ENCODE data around the gene PPP1R9A.

The PPP1R9A gene

DNA sequence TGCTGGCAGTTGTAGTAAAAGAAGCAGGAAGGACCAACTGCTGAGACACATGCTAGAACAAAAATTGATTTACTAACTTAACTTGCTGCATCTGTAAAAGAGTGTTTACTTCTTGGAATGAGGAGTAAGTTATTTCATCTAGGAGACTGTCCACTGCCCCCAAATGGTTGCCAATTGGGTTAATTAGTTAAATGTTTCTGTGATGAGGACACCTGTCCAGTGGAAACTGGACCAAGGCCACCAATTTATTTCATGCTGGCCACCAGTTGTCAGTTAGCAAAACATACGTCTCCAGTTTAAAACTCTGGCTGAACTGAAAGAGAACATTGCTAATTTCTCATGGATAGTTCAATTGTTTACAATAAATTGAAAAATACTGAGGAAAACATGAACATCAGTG, 191.7 kb downstream of the PPP1R9A start:
- no peaks in the 10 kb centered on the region for H3K79me2 ChIP-seq (ENCODE audit: insufficient read depth, low read length)

DNA sequence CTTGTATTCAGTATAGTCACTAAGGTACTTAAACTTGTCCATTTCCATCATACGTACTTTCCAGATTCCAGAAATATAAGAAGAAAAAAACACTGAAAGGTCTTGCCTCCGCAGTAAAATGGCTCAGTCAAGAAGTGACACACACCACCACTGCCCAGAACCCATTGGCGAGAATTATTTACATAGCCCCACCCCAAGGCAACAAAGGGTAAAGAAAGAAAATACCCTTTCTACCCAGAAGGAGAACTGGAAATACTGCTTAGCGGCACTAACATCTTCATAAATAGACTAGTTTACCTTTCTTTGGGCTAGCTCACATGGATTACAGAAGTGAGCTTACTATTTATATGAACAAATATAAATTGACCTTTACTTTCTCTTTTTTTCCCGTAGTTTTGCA, 194.0 kb downstream of the PPP1R9A start:
- no peak overlapping the region for H3K4me2 ChIP-seq (ENCODE audit: low read depth, low read length, poor library complexity, severe bottlenecking)
- no peak overlapping the region for H3K4me3 ChIP-seq (ENCODE audit: low read length, poor library complexity, severe bottlenecking)
- H3K9me3 ChIP-seq (ENCODE audit: insufficient read depth, low read depth, low read length) = no peaks in the 10 kb centered on the region
- TF ChIP-seq, protein P1, sequence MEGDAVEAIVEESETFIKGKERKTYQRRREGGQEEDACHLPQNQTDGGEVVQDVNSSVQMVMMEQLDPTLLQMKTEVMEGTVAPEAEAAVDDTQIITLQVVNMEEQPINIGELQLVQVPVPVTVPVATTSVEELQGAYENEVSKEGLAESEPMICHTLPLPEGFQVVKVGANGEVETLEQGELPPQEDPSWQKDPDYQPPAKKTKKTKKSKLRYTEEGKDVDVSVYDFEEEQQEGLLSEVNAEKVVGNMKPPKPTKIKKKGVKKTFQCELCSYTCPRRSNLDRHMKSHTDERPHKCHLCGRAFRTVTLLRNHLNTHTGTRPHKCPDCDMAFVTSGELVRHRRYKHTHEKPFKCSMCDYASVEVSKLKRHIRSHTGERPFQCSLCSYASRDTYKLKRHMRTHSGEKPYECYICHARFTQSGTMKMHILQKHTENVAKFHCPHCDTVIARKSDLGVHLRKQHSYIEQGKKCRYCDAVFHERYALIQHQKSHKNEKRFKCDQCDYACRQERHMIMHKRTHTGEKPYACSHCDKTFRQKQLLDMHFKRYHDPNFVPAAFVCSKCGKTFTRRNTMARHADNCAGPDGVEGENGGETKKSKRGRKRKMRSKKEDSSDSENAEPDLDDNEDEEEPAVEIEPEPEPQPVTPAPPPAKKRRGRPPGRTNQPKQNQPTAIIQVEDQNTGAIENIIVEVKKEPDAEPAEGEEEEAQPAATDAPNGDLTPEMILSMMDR (conservative IDR thresholded peaks at IDR 0.05; ENCODE audit: low read length) = no peak
- no peak for TF ChIP-seq EZH2phosphoT487 (IDR thresholded peaks at IDR 0.05; ENCODE audit: borderline replicate concordance)
- H4K20me1 ChIP-seq (ENCODE audit: insufficient read depth, low read length, poor library complexity, severe bottlenecking) = no peaks in the 10 kb centered on the region
- H2AFZ ChIP-seq (ENCODE audit: low read length) = no peak overlapping the region
- H3K36me3 ChIP-seq (ENCODE audit: insufficient read depth, low read length) = no peaks in the 10 kb centered on the region
- H3K9me2 ChIP-seq (replicated peaks; ENCODE audit: low read depth, low read length) = no peaks in the 10 kb centered on the region
- no peaks in the 10 kb centered on the region for H3K27me3 ChIP-seq (ENCODE audit: insufficient read depth, low read length, poor library complexity, severe bottlenecking)
- H3F3A ChIP-seq (ENCODE audit: low read depth) = no peaks in the 10 kb centered on the region
- peaks cover 12% of the 10 kb centered on the region for H3K4me1 ChIP-seq (ENCODE audit: insufficient read depth, low read length, poor library complexity, severe bottlenecking)
- no peak overlapping the region for H3K9ac ChIP-seq (ENCODE audit: low read depth, low read length, poor library complexity, severe bottlenecking)
- H3K79me2 ChIP-seq (ENCODE audit: insufficient read depth, low read length) = no peaks in the 10 kb centered on the region

More for the DNA sequence above, 191.7 kb downstream of the PPP1R9A start:
- H3K4me3 ChIP-seq (ENCODE audit: low read length, poor library complexity, severe bottlenecking) = no peak overlapping the region
- no peaks in the 10 kb centered on the region for H3K27me3 ChIP-seq (ENCODE audit: insufficient read depth, low read length, poor library complexity, severe bottlenecking)
- no peaks in the 10 kb centered on the region for H3F3A ChIP-seq (ENCODE audit: low read depth)
- H3K9me2 ChIP-seq (replicated peaks; ENCODE audit: low read depth, low read length) = no peaks in the 10 kb centered on the region
- H3K9me3 ChIP-seq (ENCODE audit: insufficient read depth, low read depth, low read length) = no peaks in the 10 kb centered on the region
- no peaks in the 10 kb centered on the region for H4K20me1 ChIP-seq (ENCODE audit: insufficient read depth, low read length, poor library complexity, severe bottlenecking)
- no peaks in the 10 kb centered on the region for H3K36me3 ChIP-seq (ENCODE audit: insufficient read depth, low read length)
- H2AFZ ChIP-seq (ENCODE audit: low read length) = peak overlapping the region; percentile 28; the same call in 1 of the 2 replicates
- peaks cover 15% of the 10 kb centered on the region for H3K4me1 ChIP-seq (ENCODE audit: insufficient read depth, low read length, poor library complexity, severe bottlenecking)
- TF ChIP-seq EZH2phosphoT487 (IDR thresholded peaks at IDR 0.05; ENCODE audit: borderline replicate concordance) = no peak
- TF ChIP-seq, protein P1 (conservative IDR thresholded peaks at IDR 0.05; ENCODE audit: low read length) = no peak
- H3K9ac ChIP-seq (ENCODE audit: low read depth, low read length, poor library complexity, severe bottlenecking) = no peak overlapping the region
- no peak overlapping the region for H3K4me2 ChIP-seq (ENCODE audit: low read depth, low read length, poor library complexity, severe bottlenecking)

DNA sequence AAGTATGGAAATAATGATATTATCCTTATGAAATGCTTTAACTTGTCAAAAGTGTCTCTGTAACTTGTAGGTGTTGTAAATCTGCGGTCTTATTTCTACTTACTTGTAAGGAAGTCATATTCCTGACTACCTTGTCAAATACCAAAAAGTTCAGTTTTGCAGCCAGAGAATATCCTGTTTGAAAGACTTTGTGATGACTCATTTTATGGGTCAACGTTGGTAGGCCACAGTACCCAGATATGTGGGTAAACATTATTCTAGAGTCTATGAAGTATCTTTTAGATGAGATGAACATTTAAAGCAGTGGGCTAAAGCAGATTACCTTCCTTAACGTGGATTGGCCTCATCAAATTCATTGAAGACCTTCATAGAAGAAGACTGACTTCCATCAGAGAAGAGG, 195.3 kb downstream of the PPP1R9A start:
- TF ChIP-seq, protein P1 (conservative IDR thresholded peaks at IDR 0.05; ENCODE audit: low read length) = no peak
- no peak for TF ChIP-seq EZH2phosphoT487 (IDR thresholded peaks at IDR 0.05; ENCODE audit: borderline replicate concordance)
- peak overlapping the region; percentile 26 for H3K4me2 ChIP-seq (ENCODE audit: low read depth, low read length, poor library complexity, severe bottlenecking)

More for the DNA sequence above, 195.3 kb downstream of the PPP1R9A start:
- Histone ChIP-seq H3K79me2 (ENCODE audit: insufficient read depth, low read length) (no peaks in the 10 kb centered on the region), H3K36me3 (ENCODE audit: insufficient read depth, low read length) (no peaks in the 10 kb centered on the region), H3K9me3 (ENCODE audit: insufficient read depth, low read depth, low read length) (no peaks in the 10 kb centered on the region), H3K4me3 (ENCODE audit: low read length, poor library complexity, severe bottlenecking) (no peak overlapping the region), H3K27me3 (ENCODE audit: insufficient read depth, low read length, poor library complexity, severe bottlenecking) (no peaks in the 10 kb centered on the region), H3K9me2 (replicated peaks; ENCODE audit: low read depth, low read length) (no peaks in the 10 kb centered on the region), H3K9ac (ENCODE audit: low read depth, low read length, poor library complexity, severe bottlenecking) (no peak overlapping the region), H2AFZ (ENCODE audit: low read length) (no peak overlapping the region), H3F3A (ENCODE audit: low read depth) (no peaks in the 10 kb centered on the region), H4K20me1 (ENCODE audit: insufficient read depth, low read length, poor library complexity, severe bottlenecking) (no peaks in the 10 kb centered on the region), H3K4me1 (ENCODE audit: insufficient read depth, low read length, poor library complexity, severe bottlenecking) (peaks cover 10% of the 10 kb centered on the region)
